Peyer's patch (tissue), 4 donors: ENCODE results near the gene FGGY. TPM values are rescaled to one million over a fixed set of nuclear protein-coding genes. Genes with fewer than 3 reads are reported as not detected.
A peak's percentile ranks its signal among the peaks of the same experiment; 100 is the strongest.
"Not testable (repeated sequence)": the region's sequence is repeated elsewhere in the genome, so short reads cannot be mapped to it uniquely, and the experiment has no call there.

Experiments
- DNase-seq, 3 donors: peaks; one replicate each; pipeline ENCODE4 v3.0.0-alpha.2; 2017 to 2019
- H3K27ac ChIP-seq, 4 donors: fragments of 200-600 bp; sonication (generic); one replicate each; pipeline ENCODE4 v1.5.1; 2016 to 2019
- H3K27me3 ChIP-seq, 2 donors: fragments of 200-600 bp; sonication (generic); one replicate each; pipeline ENCODE4 v1.5.1; 2019
- H3K36me3 ChIP-seq, 3 donors: fragments of 200-600 bp; sonication (generic); one replicate each; pipeline ENCODE4 v1.5.1; 2016 to 2019
- H3K4me1 ChIP-seq, 4 donors: fragments of 200-600 bp; sonication (generic); one replicate each; pipeline ENCODE4 v1.5.1; 2016 to 2019
- H3K4me3 ChIP-seq, 4 donors: fragments of 200-600 bp; sonication (generic); 1 replicate in 3 of 4; 2 replicates in 1 of 4; pipeline ENCODE4 v1.5.1; 2016 to 2019; ENCODE audit warnings: mild to moderate bottlenecking in 1 of 4
- H3K9me3 ChIP-seq, 4 donors: fragments of 200-600 bp; sonication (generic); one replicate each; pipeline ENCODE4 v1.5.1; 2016 to 2019; ENCODE audit warnings: mild to moderate bottlenecking in 1 of 4
- POLR2A ChIP-seq, 2 donors: fragments of 450-650 bp; IDR thresholded peaks; one replicate each; pipeline ENCODE4 v1.5.1; 2017; ENCODE audit warnings: antibody characterized with exemption in 2 of 2, mild to moderate bottlenecking in 2 of 2, moderate library complexity in 2 of 2
- total RNA-seq, 4 donors: library from RNA; depleted of rRNA; stranded (reverse); fragments of >200 nt; gene quantifications; one replicate each; pipeline ENCODE4 v1.1.0, GENCODE V29; 2016
- TF ChIP-seq, protein P1 (sequence below), 6 experiments: fragments of 450-650 bp in 4 of 6; fragments of 200-600 bp in 2 of 6; sonication (generic) in 1 of 6; IDR thresholded peaks; one replicate each; pipeline ENCODE4 v1.5.1; 2017 to 2019; ENCODE audit warnings: antibody characterized with exemption in 6 of 6, mild to moderate bottlenecking in 3 of 6, moderate library complexity in 1 of 6

FGGY gene
- total RNA-seq, 4 donors from 2014 or later: 18.9 to 102 (median 33.6) TPM

DNA sequence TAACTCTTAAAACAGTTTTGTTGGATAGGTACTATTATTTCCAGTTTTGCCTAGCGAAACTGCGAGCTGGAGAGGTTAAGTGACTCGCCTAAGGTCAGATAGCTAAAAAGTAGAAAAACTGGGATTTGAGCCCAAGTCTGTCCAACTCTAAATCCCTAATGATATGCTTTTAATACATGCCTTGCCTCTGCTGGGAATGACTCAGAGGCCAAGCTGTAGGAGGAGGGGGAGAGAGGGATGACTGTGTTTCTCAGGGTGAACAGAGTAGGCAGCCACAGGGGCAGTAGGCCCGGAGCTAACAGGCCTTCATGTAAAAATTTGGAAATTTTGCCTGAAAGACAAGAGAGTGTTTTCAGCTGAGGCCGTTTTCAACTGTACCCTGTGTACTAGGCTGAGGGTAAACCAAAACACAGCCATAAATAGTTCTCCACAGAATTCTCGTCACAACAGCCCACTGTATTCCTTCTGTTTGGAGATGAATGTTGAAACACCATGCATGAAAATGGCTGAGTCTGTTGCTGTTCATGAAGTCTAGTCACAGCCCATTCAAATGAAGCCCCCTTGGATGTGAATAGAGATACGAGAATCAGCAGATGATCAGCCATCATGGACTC lies 410.4 kb downstream of the FGGY start:
- Histone ChIP-seq H3K27me3 (no peaks in the 10 kb centered on the region), H3K4me3 (no peak overlapping the region), H3K4me1 (peaks cover 0 to 8% (median 0%) of the 10 kb centered on the region in 4 donors), H3K27ac (peak overlapping the region in 3 of 4 donors; percentile 11 to 53 (median 51)), H3K9me3 (no peaks in the 10 kb centered on the region), H3K36me3 (no peaks in the 10 kb centered on the region)
- TF ChIP-seq, protein P1, sequence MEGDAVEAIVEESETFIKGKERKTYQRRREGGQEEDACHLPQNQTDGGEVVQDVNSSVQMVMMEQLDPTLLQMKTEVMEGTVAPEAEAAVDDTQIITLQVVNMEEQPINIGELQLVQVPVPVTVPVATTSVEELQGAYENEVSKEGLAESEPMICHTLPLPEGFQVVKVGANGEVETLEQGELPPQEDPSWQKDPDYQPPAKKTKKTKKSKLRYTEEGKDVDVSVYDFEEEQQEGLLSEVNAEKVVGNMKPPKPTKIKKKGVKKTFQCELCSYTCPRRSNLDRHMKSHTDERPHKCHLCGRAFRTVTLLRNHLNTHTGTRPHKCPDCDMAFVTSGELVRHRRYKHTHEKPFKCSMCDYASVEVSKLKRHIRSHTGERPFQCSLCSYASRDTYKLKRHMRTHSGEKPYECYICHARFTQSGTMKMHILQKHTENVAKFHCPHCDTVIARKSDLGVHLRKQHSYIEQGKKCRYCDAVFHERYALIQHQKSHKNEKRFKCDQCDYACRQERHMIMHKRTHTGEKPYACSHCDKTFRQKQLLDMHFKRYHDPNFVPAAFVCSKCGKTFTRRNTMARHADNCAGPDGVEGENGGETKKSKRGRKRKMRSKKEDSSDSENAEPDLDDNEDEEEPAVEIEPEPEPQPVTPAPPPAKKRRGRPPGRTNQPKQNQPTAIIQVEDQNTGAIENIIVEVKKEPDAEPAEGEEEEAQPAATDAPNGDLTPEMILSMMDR (IDR thresholded peaks at IDR 0.05): no peak
- no peak for TF ChIP-seq POLR2A (IDR thresholded peaks at IDR 0.05)
- DNase-seq: no peak

DNA sequence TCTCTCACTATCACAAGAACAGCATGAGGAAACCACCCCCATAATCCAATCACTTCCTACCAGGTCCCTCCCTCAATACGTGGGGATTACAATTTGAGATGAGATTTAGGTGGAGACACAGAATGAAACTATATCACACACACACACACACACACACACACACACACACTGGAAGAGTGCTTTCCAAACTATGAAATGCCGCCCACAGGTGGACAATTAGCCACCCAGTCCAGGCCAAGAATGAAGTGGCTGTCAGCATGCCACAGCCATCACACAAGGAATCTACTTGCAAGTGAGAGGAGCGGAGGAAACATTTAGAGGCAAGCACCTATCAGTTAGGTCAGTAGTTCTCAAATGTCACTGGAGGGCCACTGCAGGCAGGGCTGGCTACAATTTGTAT lies 412.4 kb downstream of the FGGY start:
- H3K36me3 ChIP-seq: no peaks in the 10 kb centered on the region
- DNase-seq: no peak
- TF ChIP-seq, protein P1 (IDR thresholded peaks at IDR 0.05): no peak
- no peak for TF ChIP-seq POLR2A (IDR thresholded peaks at IDR 0.05)
- H3K27me3 ChIP-seq: no peaks in the 10 kb centered on the region
- H3K4me1 ChIP-seq: no peaks in the 10 kb centered on the region
- no peak overlapping the region for H3K4me3 ChIP-seq
- H3K9me3 ChIP-seq: no peaks in the 10 kb centered on the region
- H3K27ac ChIP-seq: no peak overlapping the region

DNA sequence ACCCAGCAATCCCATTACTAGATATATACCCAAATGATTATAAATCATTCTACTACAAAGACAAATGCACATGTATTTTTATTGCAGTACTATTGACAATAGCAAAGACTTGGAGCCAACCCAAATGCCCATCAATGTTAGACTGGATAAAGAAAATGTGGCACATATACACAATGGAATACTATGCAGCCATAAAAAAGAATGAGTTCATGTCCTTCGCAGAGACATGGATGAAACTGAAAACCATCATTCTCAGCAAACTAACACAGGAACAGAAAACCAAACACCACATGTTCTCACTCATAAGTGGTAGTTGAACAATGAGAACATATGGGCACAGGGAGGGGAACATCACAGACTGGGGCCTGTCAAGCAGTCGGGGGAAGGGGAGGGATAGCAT lies 414.0 kb downstream of the FGGY start:
- H3K4me3 ChIP-seq, H3K4me1 ChIP-seq, H3K9me3 ChIP-seq, DNase-seq, H3K27me3 ChIP-seq, H3K36me3 ChIP-seq, H3K27ac ChIP-seq: not testable (repeated sequence)

DNA sequence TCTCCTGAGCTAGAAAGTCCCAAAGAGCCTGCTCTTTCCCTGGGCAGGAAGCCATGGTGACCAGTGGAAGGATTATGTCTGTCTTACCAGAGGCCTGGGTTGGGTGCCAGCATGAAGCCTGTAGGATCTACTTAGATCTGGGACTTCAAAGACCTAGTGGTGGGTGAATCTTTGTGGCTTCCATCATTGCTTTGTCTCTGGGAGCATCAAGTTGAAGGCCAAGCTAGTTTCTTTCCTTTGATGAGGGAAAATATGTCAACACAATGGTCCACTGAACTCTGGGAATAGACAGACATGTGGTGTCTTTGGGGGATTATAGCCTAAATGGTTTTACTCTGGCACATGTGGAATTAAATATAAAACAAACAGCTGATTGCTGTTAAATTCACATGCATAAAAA lies 417.3 kb downstream of the FGGY start:
- H3K4me1 ChIP-seq: no peaks in the 10 kb centered on the region
- H3K36me3 ChIP-seq: no peaks in the 10 kb centered on the region
- no peaks in the 10 kb centered on the region for H3K9me3 ChIP-seq
- no peak overlapping the region for H3K4me3 ChIP-seq
- no peak for TF ChIP-seq POLR2A (IDR thresholded peaks at IDR 0.05)
- no peak overlapping the region for H3K27ac ChIP-seq
- H3K27me3 ChIP-seq: no peaks in the 10 kb centered on the region
- DNase-seq: no peak

DNA sequence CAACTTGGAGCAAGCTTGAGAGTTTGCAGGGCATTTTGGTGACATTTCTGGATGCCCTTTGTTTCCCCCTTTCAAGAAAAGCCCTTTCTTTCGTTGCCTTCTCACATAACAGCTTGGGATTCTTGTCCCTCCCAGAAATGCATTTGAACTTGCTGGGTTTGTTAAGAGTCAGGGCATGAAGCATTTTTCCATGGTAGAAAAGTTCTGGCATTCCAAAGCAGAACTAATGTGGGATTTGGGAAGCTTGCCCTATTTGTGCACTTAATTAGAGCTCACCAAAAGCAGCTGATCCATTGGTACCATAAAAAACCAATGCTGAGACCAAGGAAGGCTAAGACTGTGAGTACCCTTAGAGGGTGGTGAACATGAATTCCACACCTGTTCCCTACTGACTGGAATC lies 418.1 kb downstream of the FGGY start:
- H3K27ac ChIP-seq: no peak overlapping the region
- H3K4me3 ChIP-seq: no peak overlapping the region
- no peaks in the 10 kb centered on the region for H3K4me1 ChIP-seq
- no peaks in the 10 kb centered on the region for H3K36me3 ChIP-seq
- no peaks in the 10 kb centered on the region for H3K27me3 ChIP-seq
- TF ChIP-seq POLR2A (IDR thresholded peaks at IDR 0.05): no peak
- TF ChIP-seq, protein P1 (IDR thresholded peaks at IDR 0.05): no peak
- DNase-seq: no peak
- H3K9me3 ChIP-seq: no peaks in the 10 kb centered on the region

DNA sequence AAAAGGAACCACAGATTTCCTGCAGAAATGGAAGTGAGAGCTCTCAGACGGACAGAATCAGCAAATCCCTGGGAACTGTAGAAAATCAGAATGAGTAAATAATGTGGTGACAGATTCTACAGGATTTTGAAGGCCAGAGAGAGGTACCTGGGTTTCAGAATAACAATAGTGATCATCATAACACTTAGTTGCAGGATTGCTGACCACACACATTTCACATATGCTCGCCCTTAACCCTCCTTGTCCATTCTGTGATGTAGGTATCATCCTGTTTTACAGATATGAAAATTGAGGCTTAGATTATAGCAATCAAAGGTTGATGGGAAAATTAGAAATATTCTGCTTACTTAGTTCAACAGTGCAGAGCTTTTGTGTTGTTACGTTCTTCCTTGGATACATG lies 419.9 kb downstream of the FGGY start:
- Histone ChIP-seq H3K27ac (no peak overlapping the region), H3K9me3 (no peaks in the 10 kb centered on the region), H3K4me3 (no peak overlapping the region), H3K36me3 (no peaks in the 10 kb centered on the region), H3K4me1 (no peaks in the 10 kb centered on the region), H3K27me3 (no peaks in the 10 kb centered on the region)
- TF ChIP-seq POLR2A (IDR thresholded peaks at IDR 0.05): no peak
- TF ChIP-seq, protein P1 (IDR thresholded peaks at IDR 0.05): no peak
- no peak for DNase-seq
